Right lung (tissue), 5 donors: ENCODE measurements around the gene SH3BP5. TPM values are rescaled to one million over a fixed set of nuclear protein-coding genes. Genes with fewer than 3 reads are reported as not detected.

Source experiments
- DNase-seq, 2 donors: peaks; one replicate each; pipeline ENCODE4 v3.0.0-alpha.2; 2013
- polyA plus RNA-seq, 5 donors: library from polyadenylated mRNA; unstranded; fragments of 120-200 nt; gene quantifications; one replicate each; pipeline versions ENCODE4 v1.2.1 to v1.2.3, GENCODE V29; 2013; ENCODE audit warnings: inconsistent platforms in 1 of 5, low replicate concordance in 1 of 5; ENCODE audit not compliant: insufficient read length in 5 of 5, insufficient read depth in 1 of 5

Gene SH3BP5
- polyA plus RNA-seq, 5 donors = 54.1 to 63.6 (median 59.4) TPM

GRCh38 chr3:15256861-15257341 lies 75.5 kb downstream of the SH3BP5 start:
- DNase-seq = no peak

DNA sequence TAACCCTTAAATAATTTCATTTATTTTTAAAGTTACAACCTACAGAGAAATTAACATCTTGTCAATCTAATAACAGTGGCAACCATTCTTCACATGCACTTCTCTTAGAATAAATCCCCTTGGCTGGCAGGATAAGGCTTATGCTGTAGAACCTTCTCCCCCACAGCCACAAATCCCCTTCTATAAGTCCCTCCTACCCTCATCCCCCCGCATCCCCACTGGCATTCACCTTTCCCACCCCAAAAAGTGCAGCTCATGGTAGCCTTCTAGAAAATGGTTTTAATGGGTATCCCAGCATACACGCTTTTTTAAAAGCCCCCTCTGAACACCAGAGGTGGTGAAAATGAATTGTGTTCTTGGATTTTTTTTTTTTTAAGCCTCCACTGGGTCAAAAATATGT lies 77.2 kb downstream of the SH3BP5 start:
- DNase-seq = no peak

GRCh38 chr3:15253023-15253697 lies 79.2 kb downstream of the SH3BP5 start:
- DNase-seq = no peak

GRCh38 chr3:15246186-15246585 lies 86.2 kb downstream of the SH3BP5 start:
- DNase-seq = no peak

GRCh38 chr3:15243822-15244482 lies 88.4 kb downstream of the SH3BP5 start:
- DNase-seq = no peak

DNA sequence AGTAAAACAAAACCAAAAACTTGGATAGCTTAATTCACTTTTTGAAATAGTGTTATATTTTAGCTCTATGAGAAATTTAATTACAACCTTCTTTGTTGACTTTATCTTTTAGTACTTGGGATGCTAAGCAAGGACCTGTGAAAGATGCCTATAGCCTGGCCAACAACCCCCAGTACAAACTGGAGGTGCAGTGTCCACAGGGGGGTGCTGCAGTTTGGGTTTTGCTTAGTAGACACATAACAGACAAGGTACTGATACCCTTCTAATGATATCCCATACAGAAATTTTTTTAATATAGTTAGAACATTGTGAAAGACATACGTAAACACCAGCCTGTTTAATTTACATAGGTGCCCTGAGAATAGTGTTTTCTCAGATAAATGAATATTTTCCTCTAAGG lies 91.0 kb downstream of the SH3BP5 start:
- DNase-seq = no peak

DNA sequence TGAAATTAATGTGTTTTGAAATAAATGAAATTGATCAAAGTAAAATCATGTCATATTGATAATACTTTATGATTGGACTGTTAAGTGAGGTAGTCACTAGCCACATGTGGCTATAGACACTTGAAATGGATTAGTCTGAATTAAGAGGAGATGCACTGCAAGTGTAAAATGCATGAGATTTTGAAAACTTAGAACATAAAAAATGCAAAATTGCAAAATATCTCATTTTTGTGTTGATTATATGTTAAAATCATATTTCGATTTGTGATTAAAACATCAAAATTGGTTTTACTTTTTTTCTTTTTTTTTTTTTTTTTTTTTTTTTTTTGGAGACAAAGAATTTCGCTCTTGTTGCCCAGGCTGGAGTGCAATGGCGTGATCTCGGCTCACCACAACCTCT lies 103.1 kb downstream of the SH3BP5 start:
- DNase-seq = no peak

GRCh38 chr3:15228147-15228546 lies 104.2 kb downstream of the SH3BP5 start:
- DNase-seq = no peak

GRCh38 chr3:15223685-15224572 lies 108.5 kb downstream of the SH3BP5 start:
- no peak for DNase-seq

GRCh38 chr3:15221574-15222217 lies 110.7 kb downstream of the SH3BP5 start:
- no peak for DNase-seq

GRCh38 chr3:15220661-15221060 lies 111.7 kb downstream of the SH3BP5 start:
- DNase-seq = no peak

DNA sequence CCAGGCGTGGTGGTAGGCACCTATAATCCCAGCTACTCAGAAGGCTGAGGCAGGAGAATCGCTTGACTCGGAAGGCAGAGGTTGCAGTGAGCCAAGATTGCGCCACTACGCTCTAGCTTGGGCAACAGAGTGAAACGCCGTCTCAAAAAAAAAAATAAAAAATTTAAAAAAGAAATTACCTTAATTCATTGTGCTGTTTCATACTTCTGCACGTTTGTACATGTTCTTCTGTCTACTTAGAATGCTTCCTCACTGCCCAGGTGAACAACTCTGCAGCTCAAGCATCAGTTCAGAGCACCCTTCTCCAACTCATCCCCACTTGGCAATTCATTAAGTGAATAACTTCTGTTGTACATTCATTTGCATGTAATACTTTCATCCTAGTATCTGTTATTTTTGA lies 112.3 kb downstream of the SH3BP5 start:
- DNase-seq = no peak

DNA sequence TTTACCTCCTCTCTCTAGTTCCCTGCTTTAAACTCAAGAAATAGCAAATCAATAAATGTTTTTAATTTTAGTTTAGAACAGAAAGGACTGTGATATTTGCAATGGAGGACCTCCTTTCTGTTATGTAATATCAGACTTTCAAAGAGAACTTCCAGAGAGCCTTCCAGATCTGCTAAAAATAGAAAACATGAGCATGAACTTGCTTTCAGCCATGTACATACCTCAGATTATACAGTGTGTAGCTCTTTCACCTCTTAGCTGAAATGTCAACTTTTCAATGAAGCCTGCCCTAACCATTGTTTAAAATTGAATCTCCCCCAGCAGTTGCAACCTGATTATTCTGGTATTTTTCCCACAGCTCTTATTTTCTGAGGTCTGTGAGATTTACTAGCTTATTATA lies 113.7 kb downstream of the SH3BP5 start:
- DNase-seq = no peak

- DNase-seq = no peak
Observed at GRCh38 chr3:15217841-15218267, 114.5 kb downstream of the SH3BP5 start.

DNA sequence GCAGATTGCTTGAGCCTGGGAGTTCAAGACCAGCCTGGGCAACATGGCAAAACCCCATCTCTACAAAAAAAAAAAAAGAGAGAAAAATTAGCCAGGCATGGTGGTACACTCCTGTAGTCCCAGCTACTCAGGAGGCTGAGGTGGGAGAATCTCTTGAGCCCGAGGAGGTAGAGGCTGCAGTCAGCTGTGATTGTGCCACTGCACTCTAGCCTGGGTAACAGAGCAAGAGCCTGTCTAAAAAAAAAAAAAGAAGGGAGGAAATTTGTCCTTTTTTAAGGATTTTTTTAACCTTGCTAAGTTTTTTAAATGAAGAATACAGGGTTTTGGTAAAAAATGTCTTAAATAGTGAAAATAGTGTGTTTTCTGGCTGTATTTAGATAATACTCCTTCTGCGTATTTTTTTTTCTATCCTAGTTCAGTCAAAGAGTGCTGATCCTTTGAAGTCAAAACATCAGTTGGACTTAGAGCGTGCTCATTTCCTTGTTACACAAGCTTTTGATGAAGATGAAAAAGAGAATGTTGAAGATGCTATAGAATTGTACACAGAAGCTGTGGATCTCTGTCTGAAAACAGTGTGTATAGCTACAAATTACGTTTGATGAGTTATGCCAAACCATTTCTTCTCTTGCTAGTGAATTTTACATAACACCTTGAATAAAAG lies 115.2 kb downstream of the SH3BP5 start:
- no peak for DNase-seq

DNA sequence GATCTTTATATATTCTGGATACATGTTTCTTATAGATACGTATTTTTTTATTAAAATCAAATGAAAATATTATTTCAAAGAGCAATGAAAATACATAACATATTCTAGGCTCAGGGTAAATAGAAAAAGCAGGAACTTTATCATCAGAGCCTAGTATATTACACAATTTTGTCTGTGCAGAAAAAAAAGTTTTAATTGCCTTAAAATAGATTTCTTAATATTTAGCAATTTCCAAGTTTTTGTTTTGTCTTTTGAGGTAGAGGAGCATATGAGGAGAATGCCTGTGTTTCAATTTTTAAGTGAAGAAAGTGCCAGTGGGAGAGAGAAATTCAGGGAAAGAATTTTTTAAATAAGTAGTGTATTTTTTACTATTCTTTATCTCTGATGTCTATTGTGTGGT lies 115.9 kb downstream of the SH3BP5 start:
- no peak for DNase-seq

GRCh38 chr3:15215996-15216395 lies 116.4 kb downstream of the SH3BP5 start:
- DNase-seq = no peak

- DNase-seq = no peak
Observed at GRCh38 chr3:15214758-15215157, 117.6 kb downstream of the SH3BP5 start.

- no peak for DNase-seq
Observed at GRCh38 chr3:15211937-15212336, 120.4 kb downstream of the SH3BP5 start.

GRCh38 chr3:15207836-15208504 lies 124.4 kb downstream of the SH3BP5 start:
- no peak for DNase-seq
